GM12878 (cell line): ENCODE measurements around the gene ADAMTS17.

Experiments used
- ATF2 ChIP-seq: IDR thresholded peaks from 2 replicates; pipeline ENCODE4 v1.6.1; 2012; ENCODE audit warnings: low read length, inconsistent platforms
- EP300 ChIP-seq, 2 experiments: fragments of 150-350 bp in 1 of 2; IDR thresholded peaks; 2 replicates each; pipeline ENCODE4 v1.6.1; 2011 to 2012; ENCODE audit warnings: low read depth in 2 of 2, low read length in 2 of 2, borderline replicate concordance in 1 of 2, improper control_type of control experiment in 1 of 2, inconsistent platforms in 1 of 2; ENCODE audit not compliant: control insufficient read depth in 1 of 2
- EZH2 ChIP-seq: IDR thresholded peaks from 2 replicates; pipeline ENCODE4 v1.6.1; 2012; ENCODE audit warnings: low read depth, mild to moderate bottlenecking, control low read depth, inconsistent platforms, low read length, borderline replicate concordance; ENCODE audit not compliant: control insufficient read depth
- JUNB ChIP-seq: IDR thresholded peaks from 2 replicates; pipeline ENCODE4 v1.6.1; 2016; ENCODE audit warnings: antibody characterized with exemption, mild to moderate bottlenecking
- MTA2 ChIP-seq: fragments of 450-650 bp; IDR thresholded peaks from 2 replicates; pipeline ENCODE4 v1.6.1; 2016; ENCODE audit warnings: low read depth, mild to moderate bottlenecking, moderate library complexity
- NFIC ChIP-seq: IDR thresholded peaks from 2 replicates; pipeline ENCODE4 v1.6.1; 2012; ENCODE audit warnings: low read depth, mild to moderate bottlenecking, inconsistent platforms, low read length, moderate library complexity
- POLR2A ChIP-seq: IDR thresholded peaks from 2 replicates; pipeline ENCODE4 v1.6.1; 2011; ENCODE audit warnings: low read depth, mild to moderate bottlenecking, low read length
- POLR2AphosphoS2 ChIP-seq: IDR thresholded peaks from 2 replicates; pipeline ENCODE4 v1.6.1; 2011; ENCODE audit warnings: low read depth, mild to moderate bottlenecking, low read length, improper control_type of control experiment, moderate library complexity
- POLR2AphosphoS5 ChIP-seq: IDR thresholded peaks from 2 replicates; pipeline ENCODE4 v1.6.1; 2011; ENCODE audit warnings: mild to moderate bottlenecking, low read length, inconsistent platforms
- PRDM15 ChIP-seq: fragments of 450-650 bp; formaldehyde crosslinking; IDR thresholded peaks from 2 replicates; pipeline ENCODE4 v1.4.0; 2020; ENCODE audit warnings: mild to moderate bottlenecking, moderate library complexity
- SUPT20H ChIP-seq: IDR thresholded peaks from 2 replicates; pipeline ENCODE4 v1.6.1; 2011; ENCODE audit warnings: low read depth, mild to moderate bottlenecking, low read length, moderate library complexity, borderline replicate concordance; ENCODE audit not compliant: control insufficient read depth
- TF ChIP-seq, protein P1 (sequence below), 3 experiments: IDR thresholded peaks in 2 of 3; conservative IDR thresholded peaks in 1 of 3; 2 replicates each; pipeline ENCODE4 v1.5.1; 2011; ENCODE audit warnings: low read depth in 3 of 3, low read length in 3 of 3, mild to moderate bottlenecking in 3 of 3, control low read depth in 2 of 3, moderate library complexity in 2 of 3, inconsistent platforms in 1 of 3, mixed read lengths in 1 of 3; ENCODE audit not compliant: control insufficient read depth in 2 of 3, insufficient read depth in 1 of 3; ENCODE audit errors: extremely low read depth in 1 of 3
- TF ChIP-seq, protein P2 (sequence below): IDR thresholded peaks from 2 replicates; pipeline ENCODE4 v1.6.1; 2011; ENCODE audit warnings: low read depth, low read length, improper control_type of control experiment, borderline replicate concordance

- TF ChIP-seq NFIC (no peak), POLR2AphosphoS5 (no peak), EZH2 (no peak), MTA2 (no peak), ATF2 (no peak), POLR2AphosphoS2 (no peak), SUPT20H (no peak), JUNB (no peak), POLR2A (no peak), PRDM15 (CRISPR knock-in tag) (no peak), EP300 (IDR thresholded peaks at IDR 0.05; ENCODE audit: borderline replicate concordance in 1 of 2, control insufficient read depth in 1 of 2, low read depth in 2 of 2, low read length in 2 of 2) (no peak)
- TF ChIP-seq, protein P1, sequence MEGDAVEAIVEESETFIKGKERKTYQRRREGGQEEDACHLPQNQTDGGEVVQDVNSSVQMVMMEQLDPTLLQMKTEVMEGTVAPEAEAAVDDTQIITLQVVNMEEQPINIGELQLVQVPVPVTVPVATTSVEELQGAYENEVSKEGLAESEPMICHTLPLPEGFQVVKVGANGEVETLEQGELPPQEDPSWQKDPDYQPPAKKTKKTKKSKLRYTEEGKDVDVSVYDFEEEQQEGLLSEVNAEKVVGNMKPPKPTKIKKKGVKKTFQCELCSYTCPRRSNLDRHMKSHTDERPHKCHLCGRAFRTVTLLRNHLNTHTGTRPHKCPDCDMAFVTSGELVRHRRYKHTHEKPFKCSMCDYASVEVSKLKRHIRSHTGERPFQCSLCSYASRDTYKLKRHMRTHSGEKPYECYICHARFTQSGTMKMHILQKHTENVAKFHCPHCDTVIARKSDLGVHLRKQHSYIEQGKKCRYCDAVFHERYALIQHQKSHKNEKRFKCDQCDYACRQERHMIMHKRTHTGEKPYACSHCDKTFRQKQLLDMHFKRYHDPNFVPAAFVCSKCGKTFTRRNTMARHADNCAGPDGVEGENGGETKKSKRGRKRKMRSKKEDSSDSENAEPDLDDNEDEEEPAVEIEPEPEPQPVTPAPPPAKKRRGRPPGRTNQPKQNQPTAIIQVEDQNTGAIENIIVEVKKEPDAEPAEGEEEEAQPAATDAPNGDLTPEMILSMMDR (IDR thresholded peaks at IDR 0.05 in 2 of 3, conservative IDR thresholded peaks at IDR 0.05 in 1 of 3; ENCODE audit: control insufficient read depth in 2 of 3, extremely low read depth in 1 of 3, insufficient read depth in 1 of 3, low read depth in 3 of 3, low read length in 3 of 3): no peak
- TF ChIP-seq, protein P2, sequence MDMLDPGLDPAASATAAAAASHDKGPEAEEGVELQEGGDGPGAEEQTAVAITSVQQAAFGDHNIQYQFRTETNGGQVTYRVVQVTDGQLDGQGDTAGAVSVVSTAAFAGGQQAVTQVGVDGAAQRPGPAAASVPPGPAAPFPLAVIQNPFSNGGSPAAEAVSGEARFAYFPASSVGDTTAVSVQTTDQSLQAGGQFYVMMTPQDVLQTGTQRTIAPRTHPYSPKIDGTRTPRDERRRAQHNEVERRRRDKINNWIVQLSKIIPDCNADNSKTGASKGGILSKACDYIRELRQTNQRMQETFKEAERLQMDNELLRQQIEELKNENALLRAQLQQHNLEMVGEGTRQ: no peak
Observed at GRCh38 chr15:100241572-100242482, 99.9 kb downstream of the ADAMTS17 start.
